ENCODE data around the gene PGM1.
"Not testable (repeated sequence)": the region's sequence is repeated elsewhere in the genome, so short reads cannot be mapped to it uniquely, and the experiment has no call there.

The PGM1 gene

DNA sequence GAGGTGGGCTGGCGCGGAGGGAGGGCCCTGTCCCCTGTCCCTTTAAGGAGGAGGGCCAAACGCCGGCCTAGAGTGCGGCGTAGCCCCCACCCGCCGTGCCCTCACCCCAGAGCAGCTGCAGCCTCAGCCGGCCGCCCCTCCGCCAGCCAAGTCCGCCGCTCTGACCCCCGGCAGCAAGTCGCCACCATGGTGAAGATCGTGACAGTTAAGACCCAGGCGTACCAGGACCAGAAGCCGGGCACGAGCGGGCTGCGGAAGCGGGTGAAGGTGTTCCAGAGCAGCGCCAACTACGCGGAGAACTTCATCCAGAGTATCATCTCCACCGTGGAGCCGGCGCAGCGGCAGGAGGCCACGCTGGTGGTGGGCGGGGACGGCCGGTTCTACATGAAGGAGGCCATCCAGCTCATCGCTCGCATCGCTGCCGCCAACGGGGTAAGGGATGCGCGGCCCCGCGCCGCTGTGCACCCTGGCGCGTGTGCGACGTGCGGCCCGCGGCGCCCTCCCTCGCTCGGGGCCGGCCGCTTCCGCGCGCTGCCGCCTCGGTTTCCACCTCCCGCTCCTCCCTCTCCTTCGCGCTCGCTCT lies at the start of gene PGM1:
Gene PGM1 (plus strand): TSS at position 109 of the 583 bp plus-strand sequence. CDS start 78 bp downstream, at position 187.
- DNase-seq: peak; percentile 39

DNA sequence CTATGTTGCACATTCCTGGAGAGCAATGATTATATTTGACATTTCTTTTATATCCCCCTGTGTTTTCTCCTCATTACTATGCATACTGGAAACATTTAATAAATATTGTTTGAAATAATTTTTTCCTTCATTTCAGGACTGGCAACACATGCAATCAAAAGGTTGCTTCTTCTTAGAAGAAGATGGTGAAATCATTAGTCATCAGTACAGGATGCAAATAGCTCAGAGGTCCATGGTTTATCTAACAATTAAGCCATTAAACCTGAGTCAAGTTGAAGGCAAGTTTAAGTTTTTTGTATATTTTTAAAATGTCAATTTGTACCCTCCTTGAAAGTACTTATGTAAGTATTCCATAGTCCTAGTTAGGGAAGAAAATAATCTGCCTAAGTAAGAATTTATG lies 47.4 kb upstream of the PGM1 start:
- no peak for DNase-seq

DNA sequence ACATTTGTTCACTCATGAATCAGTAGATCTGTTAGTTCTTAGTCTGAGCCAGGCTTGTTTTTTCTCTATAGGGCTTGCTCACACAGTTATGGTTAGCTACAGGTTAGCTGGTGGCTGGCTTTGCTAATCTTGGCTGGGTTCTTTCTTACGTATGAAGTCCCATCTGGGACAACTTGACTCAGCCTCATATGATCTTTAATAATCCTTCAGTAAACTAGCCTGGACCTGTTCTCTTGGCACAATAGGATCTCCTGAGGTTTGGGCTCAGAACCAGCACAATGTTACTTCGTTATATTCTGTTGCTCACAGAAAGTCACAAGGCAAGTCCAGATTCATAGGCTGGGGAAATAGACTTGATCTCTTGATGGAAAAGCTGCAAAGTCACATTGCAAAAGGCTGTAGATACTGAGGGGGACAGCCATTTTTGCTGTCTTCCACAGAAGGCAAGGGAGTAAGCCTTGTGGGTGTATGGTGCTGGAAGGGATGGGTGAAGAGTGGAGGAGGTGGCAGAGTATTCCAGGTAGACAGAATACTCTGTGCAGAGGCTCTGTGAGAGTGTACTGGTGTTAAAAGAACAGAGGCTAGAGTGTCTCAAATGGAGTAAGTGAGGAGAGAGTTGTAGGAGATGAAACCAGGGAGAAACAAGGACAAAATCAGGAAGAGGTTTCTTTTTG lies 45.5 kb upstream of the PGM1 start:
- DNase-seq: no peak

DNA sequence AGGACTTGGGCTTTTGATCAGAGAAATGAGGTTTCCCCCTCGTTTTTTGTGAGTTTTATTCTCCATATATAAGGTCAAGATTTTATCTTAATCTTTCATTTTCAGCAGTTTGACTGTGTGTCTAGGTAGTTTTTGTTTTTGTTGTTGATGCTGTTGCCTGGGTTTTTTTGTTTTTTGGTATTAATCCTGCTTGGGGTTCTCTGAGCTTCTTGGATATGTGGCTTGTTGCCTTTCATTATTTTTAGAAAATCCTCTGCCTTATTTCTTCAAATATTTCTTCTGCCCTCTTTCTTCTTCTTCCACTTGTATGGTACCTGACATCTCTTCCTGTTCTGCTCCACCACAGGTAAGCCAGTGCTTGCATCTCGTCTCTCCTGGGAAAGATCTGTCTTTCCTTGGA lies 44.9 kb upstream of the PGM1 start:
- DNase-seq: no peak

DNA sequence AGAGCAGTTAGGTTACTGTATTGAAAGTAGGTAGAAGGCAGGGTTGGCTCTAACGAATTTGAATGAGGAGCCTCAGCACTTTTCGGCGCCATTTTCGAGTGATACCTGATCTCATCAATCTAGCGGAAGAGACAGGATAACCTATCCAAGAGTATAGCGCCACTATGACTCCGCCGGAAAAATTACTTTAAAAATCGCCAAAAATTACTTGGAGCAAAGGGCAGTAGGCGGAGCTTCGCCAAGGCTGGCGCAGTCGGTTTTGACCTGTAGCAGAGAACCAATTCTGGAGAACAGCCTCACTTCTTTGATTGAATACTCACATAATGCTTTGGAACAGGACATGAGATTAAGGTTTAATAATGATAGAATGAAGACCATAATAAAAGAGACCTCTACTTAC lies 44.3 kb upstream of the PGM1 start:
- DNase-seq: no peak

DNA sequence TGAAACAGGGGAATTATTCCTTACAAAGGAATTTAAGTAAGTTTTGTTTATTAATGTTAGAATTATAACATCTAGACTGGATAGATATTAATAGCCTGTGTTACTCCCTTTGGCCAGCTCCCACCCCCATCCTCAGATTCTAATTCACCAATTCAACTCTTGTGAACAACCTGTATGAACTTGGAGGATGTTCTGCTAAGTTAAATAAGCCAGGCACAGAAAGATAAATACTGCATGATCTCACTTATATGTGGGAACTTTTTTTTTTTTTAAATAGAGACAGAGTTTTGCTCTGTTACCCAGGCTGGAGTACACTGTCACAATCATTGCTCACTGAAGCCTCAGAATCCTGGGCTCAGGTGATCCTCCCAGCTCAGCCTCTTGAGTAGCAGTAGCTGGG lies 37.7 kb upstream of the PGM1 start:
- no peak for DNase-seq

DNA sequence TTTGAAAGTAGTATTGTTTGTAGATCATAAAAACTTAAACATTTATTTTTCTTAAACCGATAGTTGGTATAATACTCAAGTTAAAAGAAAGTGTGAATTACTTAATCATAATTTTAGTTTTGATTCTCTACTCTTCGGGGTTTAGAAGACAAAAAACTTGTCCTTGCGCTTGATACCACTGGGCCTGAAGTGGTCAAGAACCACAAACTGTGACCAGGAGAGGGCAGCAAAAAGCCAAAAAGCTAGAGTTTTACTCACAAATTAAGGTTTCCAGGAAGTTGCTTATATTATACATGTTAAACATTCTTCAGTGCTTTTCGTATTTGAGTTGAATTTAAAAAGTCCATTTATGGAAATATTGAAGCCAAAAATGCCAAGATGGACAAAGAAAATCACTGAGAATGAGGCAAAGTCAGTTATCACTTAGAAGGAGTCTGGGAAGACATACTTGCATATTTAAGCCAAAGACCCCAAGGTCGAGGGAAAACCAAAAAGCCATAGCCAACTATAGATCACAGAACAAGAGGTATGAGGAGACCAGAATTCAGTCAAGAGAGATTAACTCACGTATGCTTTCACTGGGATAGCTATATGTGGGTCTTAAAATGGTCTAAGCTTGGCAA lies 35.7 kb upstream of the PGM1 start:
- DNase-seq: no peak

DNA sequence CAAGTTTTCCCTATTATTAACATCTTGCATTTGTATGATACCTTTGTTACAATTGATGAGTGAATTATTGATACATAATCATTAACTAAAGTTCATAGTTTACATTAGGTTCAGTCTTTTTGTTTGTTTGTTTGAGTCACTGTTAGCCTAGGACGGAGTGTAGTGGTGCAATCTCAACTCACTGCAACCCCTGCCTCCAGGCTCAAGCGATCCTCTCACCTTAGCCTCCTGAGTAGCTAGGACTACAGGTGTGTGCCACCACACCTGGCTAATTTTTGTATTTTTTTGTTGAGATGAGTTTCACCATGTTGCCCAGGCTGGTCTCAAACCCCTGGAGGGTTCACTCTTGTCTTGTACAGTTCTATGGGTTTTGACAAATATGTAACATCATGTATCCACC lies 33.9 kb upstream of the PGM1 start:
- DNase-seq: no peak

DNA sequence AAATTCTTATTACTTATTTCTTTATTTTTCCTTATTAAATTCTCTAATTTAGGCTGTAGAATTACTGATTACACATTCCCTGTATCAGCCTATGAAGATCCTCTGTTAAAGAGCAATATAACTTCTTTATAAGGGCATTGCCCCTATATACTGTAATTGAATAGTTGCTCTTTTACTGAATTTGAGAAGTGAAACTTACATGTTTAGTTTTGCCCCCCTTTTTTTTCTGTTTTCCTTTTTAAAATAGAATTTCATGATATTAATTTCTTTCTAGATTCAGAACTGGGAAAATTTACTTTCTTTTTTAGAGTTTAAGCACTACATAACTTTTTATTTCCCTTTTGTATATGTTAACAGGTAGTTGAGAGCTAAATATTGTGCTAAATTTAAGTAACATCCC lies 29.5 kb upstream of the PGM1 start:
- DNase-seq: no peak

DNA sequence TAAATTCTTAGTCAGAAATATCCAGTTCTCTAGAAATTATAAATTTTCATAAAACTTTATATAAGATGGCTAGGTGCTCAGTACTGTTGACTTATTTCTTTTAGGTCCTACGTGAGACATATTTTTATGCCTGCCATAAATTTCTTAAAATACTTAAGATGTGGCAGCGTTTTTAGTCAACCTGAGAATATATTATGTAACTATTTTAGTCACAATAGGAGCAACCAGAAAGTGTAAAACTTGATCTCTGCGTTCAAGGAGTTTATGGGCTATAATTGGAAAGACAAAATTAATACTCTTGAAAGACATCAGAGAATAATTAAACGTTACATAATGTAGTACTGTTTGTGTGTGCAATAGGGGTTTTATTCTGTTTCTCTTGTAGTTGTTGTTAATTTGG lies 24.1 kb upstream of the PGM1 start:
- no peak for DNase-seq

DNA sequence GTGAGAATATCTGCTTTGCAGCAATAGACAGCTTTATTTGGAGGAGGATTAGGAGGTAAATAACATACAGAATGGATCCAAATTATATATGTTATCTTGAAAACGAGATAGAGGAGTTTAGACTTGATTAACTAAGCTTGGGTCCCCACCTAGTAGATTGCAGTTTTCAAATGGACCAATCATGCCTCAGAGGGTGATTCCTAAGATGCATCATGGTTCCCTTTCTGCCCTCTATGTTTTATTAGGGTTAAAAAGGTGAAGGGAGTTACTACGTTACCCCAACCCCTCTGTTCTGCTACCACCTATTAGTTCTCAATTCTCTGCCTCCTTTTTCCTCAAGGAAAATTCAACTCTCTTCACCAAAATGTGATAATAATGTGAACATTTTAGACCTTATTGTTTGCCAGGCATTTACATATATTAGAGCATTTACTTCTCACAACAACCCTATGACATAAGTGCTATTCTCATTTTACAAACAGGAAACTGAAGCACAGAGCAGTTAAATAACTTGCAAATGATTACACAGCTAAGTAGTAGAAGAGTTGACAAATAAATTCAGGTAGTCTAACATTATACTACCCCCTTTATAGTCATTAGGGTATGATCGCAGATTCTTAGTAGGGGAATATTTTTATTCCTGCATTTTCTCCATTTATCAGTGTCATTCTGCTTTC lies 23.4 kb upstream of the PGM1 start:
- DNase-seq: no peak

DNA sequence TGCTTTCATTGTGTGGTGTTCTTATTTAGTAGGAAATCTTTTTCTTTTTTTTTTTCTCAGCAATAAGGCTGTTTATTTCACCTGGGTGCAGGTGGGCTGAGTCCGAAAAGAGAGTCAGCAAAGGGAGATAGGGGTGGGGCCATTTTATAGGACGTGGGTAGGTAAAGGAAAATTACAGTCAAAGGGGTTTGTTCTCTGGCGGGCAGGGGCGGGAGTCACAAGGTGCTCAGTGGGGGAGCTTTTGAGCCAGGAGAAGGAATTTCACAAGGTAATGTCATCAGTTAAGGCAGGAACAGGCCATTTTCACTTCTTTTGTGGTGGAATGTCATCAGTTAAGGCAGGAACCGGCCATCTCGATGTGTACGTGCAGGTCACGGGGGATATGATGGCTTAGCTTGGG lies 20.5 kb upstream of the PGM1 start:
- not testable (repeated sequence) for DNase-seq

DNA sequence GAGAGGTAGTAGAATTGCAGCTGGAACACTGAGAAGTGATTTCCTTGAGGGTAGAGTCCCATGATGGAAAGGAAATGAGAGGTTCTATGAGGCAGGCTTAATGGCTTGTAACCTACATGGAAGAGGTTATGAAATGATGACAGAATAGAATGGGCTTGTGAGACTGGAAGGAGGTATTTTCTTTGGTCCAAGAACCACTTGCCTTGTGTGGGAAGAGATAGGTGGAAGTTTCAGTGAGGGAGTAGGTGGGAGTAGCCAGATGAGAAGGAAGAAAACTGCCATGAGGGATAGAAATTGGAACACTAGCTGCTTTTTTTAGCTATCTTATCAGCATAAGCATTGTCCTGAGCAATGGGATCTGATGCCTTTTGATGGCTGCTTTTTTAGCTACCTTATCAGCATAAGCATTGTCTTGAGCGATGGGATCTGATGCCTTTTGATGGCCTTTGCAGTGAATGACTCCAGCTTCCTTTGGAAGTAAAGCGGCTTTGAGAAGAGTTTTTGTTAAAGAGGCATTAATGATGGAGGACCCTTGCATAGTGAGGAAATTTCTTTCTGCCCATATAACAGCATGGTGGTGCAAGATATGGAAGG lies 18.9 kb upstream of the PGM1 start:
- not testable (repeated sequence) for DNase-seq

DNA sequence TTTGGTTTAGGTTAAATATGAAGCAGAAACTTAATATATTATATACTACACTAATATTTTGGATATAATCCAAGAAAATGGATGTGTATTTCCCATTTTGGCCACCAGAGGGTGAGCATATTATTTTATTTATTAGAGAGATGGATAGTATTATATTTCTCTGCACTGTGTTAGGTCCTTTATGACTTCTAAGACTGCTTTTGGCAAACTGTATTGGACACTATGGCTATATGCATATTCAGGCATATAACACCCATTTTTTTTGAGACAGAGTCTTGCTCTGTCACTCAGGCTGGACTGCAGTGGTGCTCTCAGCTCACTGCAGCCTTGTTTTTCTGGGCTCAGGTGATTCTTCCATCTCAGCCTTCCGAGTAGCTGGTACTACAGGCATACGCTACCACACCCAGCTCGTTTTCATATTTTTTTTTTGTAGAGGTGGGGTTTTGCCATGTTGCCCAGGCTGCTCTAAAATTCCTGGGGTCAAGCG lies 17.8 kb upstream of the PGM1 start:
- peak; percentile 17 for DNase-seq

DNA sequence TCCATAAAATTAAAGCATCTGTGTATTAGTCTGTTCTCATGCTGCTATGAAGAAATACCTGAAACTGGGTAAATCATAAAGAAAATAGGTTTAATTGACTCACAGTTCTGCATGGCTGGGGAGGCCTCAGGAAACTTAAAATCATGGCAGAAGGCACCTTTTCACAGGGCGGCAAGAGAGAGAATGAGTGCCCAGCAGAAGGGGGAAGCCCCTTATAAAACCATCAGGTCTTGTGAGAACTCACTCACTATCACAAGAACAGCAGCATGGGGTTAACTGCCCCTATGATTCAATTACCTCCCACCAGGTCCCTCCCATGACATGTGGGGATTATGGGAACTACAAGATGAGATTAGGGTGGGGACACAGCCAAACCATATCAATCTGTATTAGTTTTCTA lies 6.9 kb upstream of the PGM1 start:
- DNase-seq: not testable (repeated sequence)

DNA sequence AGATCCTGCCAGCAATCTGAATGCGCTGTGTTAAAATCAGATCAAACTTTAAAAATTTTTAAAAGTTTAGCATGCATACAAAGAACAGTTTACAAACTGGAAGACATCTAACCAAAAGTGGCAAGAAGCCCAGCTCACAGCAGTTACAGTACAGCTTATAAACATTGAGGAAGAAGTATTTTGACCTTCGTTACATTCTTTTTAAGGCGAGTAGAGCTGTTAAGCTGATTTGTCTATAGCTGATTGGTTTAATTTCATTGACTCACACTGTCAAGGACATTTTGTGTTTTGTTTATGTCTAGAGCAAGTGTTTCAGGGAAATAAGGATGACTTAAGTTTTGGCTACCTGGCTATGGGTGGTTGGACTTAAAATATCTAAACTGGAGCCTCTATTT lies 3.0 kb upstream of the PGM1 start:
- DNase-seq: no peak

DNA sequence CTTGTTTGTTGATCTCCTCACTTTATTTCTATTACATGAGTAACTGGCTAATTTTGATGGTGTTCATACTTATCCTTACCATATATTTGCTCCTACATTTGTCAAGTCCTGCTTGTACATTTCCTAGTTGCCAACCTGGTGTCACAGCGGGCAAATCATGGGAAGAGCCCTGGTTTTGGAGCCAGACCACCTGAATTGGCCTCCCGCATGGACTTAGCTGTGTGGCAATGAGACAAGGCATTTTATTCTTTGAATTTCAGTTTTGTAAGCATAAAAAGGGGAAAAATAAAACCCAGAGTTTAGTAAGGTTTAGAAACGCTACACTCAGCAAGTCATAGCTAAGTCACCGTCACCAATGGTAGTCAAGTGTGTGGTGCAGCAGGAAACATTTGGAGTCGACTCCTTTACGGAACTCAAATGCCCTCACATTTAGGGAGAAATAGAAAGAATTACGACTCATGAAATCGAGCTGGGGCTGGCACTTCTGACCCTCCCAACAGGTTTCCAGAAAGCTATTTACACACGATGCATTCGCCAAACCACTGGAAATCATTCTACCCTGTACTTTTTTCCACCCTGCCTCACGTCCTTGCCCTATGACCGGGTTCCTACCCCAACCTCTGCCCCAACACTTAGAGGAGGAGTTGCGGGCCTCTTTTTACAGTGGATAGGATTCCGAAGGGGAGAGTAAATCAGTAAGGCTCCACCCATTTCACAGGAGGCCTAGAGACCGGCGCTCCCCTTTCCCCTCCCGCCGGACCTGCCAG lies 492 bp upstream of the PGM1 start:
- no peak for DNase-seq

DNA sequence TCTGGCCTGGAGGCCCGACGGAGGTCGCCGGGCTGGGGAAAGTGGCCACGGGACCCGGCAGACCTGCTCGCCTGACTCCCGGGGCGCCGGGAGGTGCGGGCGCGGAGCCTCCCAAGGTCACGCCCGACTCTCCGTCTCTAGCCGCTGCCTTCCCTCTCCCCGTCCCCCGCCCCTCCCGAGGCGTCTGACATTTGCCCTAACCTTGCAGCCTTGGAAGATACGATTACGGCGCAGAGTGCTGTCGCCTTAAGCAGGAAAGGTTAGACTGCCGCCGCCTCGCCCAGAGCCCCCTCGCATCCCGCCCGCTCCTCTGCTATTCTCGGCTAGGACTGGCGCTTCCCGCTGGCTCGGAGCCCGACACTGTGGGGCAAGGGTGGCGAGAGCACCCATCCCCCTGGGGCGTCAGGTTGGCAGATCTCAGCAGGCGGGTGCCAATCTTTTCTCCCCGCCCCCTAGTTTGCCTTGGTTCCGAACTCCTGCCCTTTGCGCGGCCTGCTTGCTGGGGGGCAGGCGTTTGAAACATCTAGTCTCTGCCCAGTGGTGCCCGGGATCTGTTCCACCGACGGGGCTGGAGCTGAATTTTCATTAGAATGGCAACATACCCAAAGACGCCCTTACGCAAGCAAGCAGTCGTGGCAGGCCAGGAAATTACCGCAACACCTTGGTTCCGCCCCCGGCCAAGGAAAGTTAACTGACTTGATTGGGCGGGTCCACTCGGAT lies 835 bp downstream of the PGM1 start:
- peak; percentile 27 for DNase-seq

DNA sequence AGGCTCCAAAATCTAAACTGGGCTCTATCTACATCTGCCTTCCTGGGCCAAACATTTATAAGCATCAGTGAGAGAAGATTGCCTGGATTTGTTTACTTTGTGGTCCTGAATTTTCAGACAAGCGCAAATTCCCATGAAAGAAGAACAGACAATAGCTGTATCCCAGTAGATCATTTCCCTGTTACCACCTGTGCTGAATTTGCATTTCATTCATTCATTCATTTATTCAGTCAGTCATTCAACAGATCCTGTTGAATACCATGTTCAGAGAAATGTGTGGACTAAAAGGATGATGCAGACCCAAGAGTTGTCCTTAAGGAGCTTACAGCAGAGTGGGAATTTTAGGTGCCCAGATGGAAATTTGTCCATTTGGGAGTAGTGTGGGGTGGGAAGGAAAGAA lies 2.2 kb downstream of the PGM1 start:
- no peak for DNase-seq

DNA sequence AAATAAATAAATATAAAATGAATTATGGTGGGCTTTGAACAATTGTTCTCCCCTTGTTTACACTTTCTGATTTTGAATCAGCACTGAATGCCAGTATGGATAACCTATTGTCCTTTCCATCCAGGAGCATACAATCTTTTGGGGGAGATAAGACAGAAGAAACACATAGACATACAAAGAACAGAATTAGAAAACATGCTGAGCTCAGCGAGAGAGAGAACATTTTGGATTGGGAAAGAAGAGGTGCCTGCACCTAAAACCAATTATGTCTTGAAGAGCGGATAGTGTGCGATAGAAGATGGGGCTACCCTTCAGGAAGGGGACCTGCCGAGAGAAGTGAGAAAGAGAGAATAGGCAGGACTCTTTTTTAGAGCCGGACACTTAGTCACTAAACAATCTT lies 6.6 kb downstream of the PGM1 start:
- no peak for DNase-seq

DNA sequence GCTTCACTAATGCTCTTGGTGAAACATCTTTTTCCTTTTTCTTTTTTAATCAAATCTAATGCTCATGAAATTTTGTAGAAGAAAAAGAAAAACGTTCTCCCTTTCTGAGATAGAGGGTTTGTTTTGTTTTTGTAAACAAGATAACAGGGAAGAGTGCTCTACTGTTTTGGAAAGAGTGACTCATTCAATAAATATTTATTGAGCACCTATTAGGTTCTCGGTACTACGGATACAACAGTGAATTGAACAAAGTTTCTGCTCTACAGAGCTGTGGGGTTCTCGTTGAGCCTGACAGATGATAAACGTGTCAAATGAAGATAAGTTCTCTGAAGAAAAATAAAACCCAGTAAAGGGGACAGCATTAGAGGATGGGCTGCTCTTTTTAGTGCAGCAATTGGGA lies 7.0 kb downstream of the PGM1 start:
- no peak for DNase-seq

DNA sequence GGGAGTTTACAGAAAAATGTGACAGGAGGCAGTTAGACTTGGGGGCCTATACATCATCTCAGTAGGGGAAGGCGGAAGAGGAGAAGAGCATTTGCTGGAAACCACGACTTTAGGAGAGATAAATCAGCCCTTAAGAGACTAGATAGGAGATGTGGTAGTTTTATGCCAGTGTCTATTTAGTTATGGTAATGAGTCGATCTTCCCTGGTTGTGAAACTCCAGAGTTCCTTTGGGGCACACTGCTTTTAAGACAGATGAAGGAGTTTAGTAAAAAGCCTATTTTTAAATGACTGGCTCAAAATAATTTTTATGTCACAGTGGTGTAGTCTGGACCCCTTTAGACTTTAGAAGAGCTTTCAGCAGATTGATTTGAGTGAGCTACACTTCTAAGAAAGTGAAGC lies 7.8 kb downstream of the PGM1 start:
- DNase-seq: no peak
